ENCODE data around the gene DKKL1.
"Not testable (repeated sequence)": the region's sequence is repeated elsewhere in the genome, so short reads cannot be mapped to it uniquely, and the experiment has no call there.

DKKL1 gene

DNA sequence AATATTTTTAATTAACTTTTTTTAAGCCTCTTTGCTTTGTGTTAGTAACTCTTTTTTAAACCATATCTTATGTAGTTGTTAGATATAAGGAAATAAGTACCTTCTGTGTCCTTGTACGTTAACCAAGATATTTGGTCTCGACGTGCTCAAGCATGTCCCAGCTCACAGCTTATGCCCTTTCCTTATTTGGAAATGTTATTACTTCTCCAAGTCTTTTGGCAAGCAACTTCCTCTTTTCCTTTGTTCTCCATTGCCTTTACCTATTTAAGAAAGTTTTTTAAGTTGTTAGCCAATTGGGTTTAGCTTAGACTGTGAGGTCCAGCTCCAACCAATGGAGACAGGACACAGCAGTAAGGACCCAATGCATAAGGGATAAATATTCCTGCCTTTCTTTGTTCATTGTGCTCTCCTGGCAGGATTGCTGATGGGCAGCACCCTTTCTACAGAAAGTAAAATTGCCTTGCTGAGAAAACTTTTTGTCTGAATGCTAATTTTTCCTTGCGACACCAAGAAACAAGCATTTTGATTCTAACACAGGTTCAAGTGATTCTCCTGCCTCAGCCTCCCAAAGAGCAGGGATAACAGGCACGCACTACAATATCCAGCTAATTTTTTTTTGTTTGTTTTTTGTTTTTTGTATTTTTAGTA lies 5.2 kb downstream of the DKKL1 start:
- DNase-seq (ENCODE audit: low read depth), result no peak
- H3K4me3 ChIP-seq (ENCODE audit: low read depth, low read length), result no peak overlapping the region
- no peak for TF ChIP-seq CTCF (conservative IDR thresholded peaks at IDR 0.05; ENCODE audit: low read depth, low read length)

GRCh38 chr19:49371184-49371583 lies 7.5 kb downstream of the DKKL1 start:
- TF ChIP-seq CTCF (conservative IDR thresholded peaks at IDR 0.05; ENCODE audit: low read depth, low read length), result no peak
- H3K4me3 ChIP-seq (ENCODE audit: low read depth, low read length), result no peak overlapping the region

GRCh38 chr19:49373174-49373573 lies 9.5 kb downstream of the DKKL1 start:
- not testable (repeated sequence) for DNase-seq (ENCODE audit: low read depth); H3K4me3 ChIP-seq (ENCODE audit: low read depth, low read length)

More at GRCh38 chr19:49371184-49371583, 7.5 kb downstream of the DKKL1 start:
- no peak for DNase-seq (ENCODE audit: low read depth)

- no peak for DNase-seq (ENCODE audit: low read depth)
- TF ChIP-seq CTCF (conservative IDR thresholded peaks at IDR 0.05; ENCODE audit: low read depth, low read length), result no peak
Observed at GRCh38 chr19:49374665-49375434, 11.2 kb downstream of the DKKL1 start.

GRCh38 chr19:49378512-49378911 lies 14.8 kb downstream of the DKKL1 start:
- no peak overlapping the region for H3K4me3 ChIP-seq (ENCODE audit: low read depth, low read length)
- no peak for DNase-seq (ENCODE audit: low read depth)
- no peak for TF ChIP-seq CTCF (conservative IDR thresholded peaks at IDR 0.05; ENCODE audit: low read depth, low read length)

More at GRCh38 chr19:49374665-49375434, 11.2 kb downstream of the DKKL1 start:
- H3K4me3 ChIP-seq (ENCODE audit: low read depth, low read length), result no peak overlapping the region

GRCh38 chr19:49380391-49380790 lies 16.7 kb downstream of the DKKL1 start:
- no peak for TF ChIP-seq CTCF (conservative IDR thresholded peaks at IDR 0.05; ENCODE audit: low read depth, low read length)
- H3K4me3 ChIP-seq (ENCODE audit: low read depth, low read length), result no peak overlapping the region
- no peak for DNase-seq (ENCODE audit: low read depth)

DNA sequence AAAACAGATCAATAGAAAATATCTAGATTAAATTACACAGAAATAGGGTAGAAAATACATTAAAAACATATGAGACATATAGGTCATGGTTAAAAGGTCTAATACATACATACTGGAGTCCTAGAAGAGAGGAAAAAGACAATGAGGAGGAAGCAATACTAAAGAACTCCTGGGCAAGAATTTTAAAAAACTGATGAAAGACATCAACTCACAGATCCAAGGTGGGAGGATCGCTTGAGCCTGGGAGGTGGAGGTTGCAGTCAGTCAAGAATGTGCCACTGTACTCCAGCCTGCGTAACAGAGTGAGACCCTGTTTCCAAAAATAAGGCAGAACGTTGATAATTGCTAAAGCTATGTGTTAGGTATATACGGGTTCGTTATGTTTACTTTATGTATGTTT lies 19.0 kb downstream of the DKKL1 start:
- no peak for DNase-seq (ENCODE audit: low read depth)
- H3K4me3 ChIP-seq (ENCODE audit: low read depth, low read length), result no peak overlapping the region
- TF ChIP-seq CTCF (conservative IDR thresholded peaks at IDR 0.05; ENCODE audit: low read depth, low read length), result no peak
